Cortex of kidney (tissue), 1 donor: ENCODE measurements around the gene RMDN2.
"Not testable (repeated sequence)": the region's sequence is repeated elsewhere in the genome, so short reads cannot be mapped to it uniquely, and the experiment has no call there.

Experiments
- DNase-seq: peaks from one replicate; lab custom pipeline; 2025; lab: John Stamatoyannopoulos, UW

The RMDN2 gene

DNA sequence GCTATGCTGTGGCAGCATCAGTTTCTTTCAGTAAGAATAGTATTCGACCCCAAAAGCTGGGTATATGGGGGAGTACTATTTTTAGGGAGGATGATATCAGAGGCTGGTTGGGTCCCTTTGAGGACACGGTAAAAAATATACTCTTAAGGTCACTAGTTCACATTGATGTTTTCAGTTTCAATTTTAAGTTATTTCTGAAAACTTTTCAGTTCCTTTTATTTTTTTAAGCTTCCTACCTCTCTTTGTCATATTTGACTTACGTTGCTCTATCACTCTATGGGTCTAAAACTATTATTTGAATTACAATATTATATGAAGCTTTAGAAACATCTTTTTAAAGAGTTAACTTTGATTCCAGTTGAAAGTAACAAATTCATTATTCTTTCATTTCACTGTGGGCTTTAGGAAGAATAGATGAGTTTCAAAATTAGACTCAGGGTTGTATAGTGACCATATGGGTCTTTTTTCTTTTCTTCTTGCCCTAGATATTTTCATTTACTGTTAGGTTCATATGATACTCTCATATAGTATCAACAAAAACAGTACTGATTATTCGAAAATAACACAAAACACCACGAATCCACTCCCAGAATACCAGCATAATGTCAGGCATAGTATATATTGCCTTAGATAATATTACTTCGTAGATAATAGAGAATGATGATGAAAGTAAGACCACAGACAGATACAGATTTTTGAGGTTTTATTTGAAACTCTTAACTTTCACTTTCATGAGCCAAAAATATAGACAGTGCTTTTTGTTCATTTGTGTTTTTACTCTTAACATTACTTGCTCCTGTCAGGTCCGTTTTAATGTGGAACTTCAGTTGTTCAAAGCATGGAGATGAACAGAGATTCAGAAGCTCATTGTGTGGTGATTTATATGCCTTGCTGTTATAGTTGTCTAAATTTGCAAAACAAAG lies 9.8 kb downstream of the RMDN2 start:
- DNase-seq = no peak

DNA sequence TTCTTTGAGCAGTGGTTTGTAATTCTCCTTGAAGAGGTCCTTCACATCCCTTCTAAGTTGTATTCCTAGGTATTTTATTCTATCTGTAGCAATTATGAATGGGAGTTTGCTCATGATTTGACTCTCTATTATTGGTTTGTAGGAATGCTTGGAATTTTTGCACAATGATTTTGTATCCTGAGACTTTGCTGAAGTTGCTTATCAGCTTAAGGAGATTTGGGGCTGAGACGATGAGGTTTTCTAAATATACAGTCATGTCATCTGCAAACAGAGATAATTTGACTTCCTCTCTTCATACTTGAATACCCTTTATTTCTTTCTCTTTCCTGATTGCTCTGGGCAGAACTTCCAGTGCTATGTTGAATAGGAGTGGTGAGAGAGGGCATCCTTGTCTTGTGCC lies 12.5 kb downstream of the RMDN2 start:
- DNase-seq = not testable (repeated sequence)

DNA sequence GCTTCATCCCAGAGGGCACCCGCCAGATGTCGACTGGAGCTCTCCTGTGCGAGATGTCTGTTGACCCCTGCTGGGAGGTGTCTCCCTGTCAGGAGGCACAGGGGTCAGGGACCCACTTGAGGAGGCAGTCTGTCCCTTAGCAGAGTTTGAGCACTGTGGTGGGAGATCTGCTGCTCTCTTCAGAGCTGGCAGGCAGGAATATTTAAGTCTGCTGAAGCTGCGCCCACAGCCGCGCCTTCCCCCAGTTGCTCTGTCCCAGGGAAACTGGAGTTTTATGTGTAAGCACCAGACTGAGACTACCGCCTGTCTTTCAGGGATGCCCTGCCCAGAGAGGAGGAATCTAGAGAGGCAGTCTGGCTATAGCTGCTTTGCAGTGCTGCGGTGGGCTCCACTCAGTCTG lies 16.2 kb downstream of the RMDN2 start:
- not testable (repeated sequence) for DNase-seq

DNA sequence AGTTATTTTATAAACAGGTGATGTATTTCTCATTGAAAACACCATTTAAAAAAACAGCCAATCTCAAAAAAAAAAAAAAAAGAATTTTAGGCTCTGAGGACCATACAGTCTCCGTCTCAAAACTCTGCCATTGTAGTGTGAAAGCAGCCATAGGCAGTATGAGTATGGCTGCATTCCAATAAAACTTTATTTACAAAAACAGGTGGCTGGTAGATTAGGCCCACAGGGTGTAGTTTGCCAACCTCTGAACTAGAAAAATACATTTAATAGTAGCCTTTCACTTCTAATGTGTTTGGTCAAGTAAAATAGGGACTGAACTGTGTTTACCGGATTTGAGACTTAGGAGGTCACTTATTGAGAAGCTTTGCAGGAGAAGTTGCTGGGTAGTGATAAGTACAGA lies 19.2 kb downstream of the RMDN2 start:
- DNase-seq = no peak

DNA sequence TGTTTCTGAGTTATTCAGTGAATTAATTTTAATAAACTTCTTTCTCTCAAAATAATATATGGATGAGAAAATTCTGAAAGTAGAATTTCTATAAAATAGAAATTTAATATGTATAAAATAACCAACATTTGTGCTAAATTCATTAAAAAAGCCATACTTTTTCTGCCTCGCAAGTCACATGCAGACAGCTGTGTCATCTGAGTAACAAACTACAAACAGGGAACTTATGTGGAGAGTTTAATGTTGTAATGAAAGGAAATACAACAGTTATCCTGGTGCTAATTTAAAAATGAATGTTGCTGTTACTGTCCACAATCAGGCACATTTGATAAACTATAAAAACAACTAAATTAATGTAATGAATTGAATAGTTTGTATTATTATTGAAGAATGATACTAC lies 22.2 kb downstream of the RMDN2 start:
- no peak for DNase-seq

DNA sequence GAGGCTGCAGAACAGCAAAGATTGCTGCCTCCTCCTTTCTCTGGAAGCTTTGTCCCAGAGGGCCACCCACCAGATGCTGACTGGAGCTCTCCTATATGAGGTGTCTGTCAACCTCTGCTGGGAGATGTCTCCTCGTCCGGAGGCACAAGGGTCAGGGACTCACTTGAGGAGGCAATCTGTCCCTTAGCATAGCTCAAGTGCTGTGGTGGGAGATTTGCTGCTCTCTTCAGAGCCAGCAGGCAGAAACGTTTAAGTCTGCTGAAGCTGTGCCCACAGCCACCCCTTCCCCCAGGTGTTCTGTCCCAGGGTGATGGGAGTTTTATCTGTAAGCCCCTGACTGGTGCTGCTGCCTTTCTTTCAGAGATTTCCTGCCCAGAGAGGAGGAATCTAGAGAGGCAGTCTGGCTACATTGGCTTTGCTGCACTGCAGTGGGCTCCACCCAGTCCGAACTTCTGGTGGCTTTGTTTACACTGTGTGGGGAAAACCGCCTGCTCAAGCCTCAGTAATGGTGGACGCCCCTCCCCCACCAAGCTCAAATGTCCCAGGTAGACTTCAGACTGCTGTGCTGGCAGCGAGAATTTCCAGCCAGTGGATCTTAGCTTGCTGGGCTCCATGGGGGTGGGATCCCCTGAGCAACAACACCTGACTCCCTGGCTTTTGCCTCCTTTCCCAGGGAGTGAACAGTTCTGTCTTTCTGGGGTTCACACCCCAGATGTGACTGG lies 37.1 kb downstream of the RMDN2 start:
- DNase-seq = not testable (repeated sequence)

DNA sequence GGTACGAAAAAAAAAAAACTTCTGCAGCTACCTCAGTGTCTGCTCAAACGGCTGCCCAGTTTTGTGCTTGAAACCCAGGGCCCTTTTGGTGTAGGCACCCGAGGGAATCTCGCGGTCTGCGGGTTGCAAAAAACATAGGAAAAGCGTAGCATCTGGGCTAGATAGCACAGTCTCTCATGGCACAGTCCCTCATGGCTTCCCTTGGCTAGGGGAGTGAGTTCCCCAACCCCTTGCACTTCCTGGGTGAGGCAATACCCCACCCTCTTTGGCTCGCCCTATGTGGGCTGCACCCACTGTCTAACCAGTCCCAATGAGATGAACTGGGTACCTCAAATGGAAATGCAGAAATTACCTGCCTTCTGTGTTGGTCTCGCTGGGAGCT lies 37.6 kb downstream of the RMDN2 start:
- not testable (repeated sequence) for DNase-seq

DNA sequence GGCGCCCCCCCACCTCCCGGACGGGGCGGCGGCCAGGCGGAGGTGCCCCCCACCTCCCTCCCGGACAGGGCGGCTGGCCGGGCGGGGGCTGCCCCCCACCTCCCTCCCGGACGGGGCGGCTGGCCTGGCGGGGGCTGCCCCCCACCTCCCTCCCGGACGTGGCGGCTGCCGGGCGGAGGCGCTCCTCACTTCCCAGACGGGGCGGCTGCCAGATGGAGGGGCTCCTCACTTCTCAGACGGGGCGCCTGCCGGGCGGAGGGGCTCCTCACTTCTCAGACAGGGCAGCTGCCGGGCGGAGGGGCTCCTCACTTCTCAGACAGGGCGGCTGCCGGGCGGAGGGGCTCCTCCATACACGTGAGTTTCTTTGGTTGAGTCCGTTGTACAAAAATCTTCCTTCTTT lies 38.8 kb downstream of the RMDN2 start:
- DNase-seq = not testable (repeated sequence)

DNA sequence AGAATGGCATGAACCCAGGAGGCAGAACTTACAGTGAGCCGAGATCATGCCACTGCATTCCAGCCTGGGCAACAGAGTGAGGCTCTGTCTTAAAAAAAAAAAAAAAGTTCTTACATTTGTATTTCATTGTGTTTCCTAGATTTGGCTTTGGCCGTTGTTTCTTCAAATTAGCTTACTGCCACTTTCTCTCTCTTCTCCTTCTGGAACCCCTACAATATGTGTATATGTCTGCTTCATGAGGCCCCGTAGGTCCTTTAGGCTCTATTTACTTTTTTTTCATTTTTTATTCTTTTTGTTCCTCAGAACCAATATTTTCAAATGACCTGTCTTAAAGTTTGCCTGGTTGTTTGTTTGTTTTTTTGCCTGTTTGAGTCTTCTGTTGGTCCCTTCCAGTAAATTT lies 41.2 kb downstream of the RMDN2 start:
- DNase-seq = no peak

DNA sequence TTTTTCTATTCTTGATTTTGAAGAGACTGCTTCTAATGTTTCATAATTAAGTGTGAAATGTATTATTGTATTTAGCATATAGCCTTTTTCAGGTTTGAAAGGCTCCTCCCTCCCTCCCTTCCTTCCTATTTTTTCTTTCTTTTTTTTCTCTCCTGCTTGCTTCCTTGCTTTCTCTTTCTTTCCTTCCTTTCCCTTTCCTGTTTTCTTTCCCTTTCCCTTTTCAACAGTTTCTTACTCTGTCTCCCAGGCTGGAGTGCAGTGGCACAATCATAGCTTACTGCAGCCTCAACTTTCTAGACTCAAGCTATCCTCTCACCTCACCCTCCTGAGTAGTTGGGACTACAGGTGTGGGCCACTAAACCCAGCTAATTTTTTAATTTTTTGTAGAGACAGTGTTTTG lies 44.6 kb downstream of the RMDN2 start:
- DNase-seq = no peak

DNA sequence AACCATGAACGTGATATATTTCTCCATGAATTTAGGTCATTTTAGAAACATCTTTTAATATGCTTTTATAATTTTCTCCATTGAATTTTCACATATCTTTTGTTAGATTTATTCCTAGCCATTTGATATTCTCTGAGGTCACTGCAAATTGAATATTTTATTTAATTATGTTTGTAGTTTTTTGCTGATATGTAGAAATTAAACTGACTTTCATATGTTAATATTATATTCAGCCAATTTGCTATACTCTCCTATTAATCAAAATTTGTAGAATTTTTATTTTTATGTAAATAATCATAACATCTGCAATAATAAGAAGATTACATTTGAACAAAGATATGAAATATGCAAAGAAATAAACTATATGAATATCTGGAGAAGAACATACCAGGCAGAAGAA lies 46.9 kb downstream of the RMDN2 start:
- DNase-seq = no peak

DNA sequence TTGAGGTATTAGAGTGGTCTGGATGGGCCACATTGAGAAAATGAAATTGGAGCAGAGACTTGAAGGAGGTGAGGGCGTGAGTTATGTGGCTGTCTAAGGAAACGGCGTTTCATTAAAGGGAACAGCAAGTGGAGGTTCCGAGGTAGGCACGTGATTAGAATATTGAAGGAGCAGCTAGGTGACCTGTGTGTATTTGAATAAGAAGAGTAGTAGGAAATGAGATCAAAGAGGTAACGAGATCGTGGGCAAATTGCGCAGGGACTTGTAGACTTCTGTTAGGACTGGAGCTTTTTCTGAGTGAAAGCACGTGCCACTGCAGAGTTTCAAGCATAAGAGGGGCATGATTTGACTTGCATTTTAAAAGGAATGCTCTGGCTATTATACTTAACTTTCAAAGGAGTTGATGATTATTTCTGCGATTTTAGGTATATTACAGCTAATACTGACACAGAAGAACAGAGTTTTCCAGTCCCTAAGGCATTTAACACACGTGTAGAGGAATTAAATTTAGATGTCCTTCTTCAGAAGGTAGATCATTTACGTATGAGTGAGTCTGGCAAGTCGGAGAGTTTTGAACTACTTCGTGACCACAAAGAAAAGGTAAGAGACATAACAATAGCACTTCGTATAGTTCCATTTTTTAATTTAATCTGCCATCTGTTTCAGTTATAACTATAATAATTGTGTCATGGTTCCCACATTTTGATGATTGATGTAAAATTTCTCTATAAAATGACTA lies 48.7 kb downstream of the RMDN2 start:
- DNase-seq = no peak

DNA sequence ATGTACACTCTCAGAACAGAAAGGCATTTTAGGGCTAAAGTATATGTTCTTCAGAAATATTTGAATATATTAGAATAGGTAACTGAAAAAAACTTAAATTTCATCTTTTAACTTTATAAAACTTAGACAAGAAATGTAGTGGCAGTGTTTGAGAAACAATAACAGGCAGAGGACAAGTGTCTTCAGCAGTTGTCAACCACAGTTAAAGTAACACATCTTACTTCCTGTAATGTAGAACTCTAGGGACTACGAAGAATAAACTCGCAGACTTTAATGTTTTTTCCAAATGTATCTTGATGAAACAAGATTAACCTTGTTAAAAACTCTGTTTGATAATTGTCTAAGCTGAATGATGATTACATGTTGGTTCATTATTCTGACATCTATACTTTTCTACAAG lies 50.7 kb downstream of the RMDN2 start:
- DNase-seq = no peak

DNA sequence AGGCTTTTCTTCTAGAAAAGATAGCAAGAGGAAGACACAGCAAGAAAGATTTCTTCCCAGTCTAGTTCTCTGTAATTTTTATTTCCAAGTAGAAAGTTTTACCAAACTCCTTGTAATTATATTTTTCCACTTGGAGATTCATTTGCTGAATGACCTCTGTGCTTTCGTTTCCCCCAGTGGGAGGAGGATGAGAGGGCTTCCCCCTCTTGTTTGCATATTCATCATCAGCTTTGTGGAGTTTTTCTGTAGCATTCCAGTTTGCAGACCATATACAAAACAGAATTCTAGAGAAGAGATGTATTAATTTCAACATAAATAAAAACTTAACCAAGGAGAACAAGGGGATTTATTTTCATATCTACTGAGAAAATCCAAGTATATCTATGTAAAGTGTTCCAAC lies 51.3 kb downstream of the RMDN2 start:
- DNase-seq = no peak

DNA sequence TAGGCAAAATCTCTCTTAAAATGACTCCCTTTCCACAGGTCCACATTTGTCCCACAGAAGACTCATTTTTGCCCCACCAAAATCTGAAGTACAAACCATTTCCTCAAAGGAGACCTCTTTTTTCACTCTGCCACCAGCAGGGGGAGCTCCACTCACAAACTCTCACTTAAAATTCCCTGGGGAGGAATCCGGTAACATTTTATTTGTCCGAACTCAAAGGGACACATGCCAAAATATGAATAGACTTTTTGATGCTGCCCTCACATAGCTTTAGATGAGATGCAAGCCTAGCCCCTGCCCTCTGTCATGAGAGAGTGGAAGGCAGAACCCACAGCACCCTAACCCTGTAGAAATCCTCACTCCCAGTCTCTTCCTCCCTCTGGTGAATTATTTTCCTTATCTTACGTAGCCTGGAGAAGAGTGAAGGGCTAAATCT lies 57.1 kb downstream of the RMDN2 start:
- no peak for DNase-seq

DNA sequence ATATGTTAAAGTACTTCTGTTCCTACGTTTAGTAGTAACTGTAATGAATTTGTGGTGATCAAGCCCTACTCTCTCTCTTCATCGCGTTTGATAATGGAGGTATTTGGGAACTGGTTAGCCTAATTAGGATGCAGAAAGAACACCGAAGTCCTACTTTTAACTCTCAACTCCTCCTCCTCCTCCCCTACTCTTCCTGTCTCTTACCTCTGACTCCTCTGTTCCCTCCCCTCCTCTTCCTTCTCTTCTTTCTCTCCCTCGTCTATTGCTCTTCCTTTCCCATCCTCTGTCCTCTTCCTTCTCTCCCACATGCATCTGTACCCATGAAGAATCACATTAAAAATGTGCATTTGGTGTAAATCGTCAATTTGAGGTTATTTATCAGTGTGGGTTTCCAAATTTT lies 57.8 kb downstream of the RMDN2 start:
- no peak for DNase-seq

DNA sequence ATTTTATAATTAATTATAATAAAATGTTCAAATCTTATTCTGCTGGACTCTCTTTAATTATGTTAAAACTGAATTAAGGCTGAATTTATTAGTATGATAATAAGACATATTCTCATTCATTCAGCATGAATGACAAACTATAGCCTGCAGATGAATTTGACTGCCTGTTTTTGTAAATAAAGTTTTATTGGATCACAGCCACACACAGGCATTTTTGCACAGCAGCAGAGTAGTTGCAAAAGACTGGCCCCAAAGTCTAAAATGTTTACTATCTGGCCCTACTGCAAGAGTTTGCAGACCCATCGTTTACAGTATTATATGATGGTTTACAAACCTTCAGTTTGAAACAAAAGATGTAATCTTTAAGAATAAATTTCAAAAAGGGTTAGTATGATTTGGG lies 58.6 kb downstream of the RMDN2 start:
- no peak for DNase-seq

DNA sequence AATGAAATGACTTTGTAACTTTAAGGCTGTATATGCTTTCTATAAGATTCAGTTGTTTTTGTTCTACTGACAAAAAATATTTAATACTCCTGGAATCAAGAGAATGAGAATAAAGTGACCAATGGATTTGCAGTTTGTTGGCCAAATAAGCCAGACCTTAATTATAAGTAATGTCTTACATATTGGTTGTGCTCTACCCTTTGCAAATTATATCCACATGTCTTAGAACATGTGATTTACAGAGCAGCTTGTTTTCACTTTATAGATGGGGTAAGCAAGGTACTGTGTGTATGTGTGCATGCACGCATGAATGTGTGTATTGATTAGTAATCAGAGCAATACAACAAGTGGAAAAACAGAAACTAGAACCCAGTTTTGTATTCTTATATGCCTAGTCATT lies 59.1 kb downstream of the RMDN2 start:
- no peak for DNase-seq

DNA sequence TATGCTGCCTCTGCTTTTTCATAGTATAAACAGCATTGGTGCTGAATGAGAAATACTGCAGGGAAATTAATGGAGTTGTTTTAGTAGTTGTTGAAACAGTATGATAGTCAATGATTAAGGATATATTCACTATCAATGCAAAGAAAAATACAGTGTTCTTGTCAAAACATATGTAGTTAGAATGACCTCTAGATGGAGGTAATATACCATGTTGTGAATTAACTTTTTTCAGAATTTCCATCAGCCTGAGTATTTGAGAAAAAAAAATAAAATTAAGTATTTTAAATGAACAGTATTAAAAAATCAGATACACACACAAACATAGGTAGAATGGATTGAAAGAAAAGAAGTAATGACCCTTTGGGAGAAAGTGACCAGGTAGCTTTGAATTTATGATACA lies 59.5 kb downstream of the RMDN2 start:
- no peak for DNase-seq

DNA sequence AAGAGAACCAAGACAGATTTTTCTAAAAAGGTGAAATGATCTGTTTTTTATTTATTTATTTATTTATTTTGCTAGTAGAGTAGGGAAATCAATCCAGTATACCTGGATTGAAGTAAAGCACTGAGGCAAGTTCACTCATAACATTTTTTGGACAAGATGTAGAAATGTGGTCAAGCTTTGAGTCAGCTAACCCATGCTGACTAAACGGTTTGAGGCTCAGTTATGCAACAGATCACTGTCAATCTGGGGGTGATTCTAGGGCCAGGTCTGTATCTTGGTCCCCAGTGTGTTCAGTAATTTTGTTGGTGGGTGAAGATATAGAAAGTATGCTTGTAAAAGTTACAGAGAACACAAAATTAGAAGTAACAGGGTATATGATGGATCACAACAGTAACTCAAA lies 60.2 kb downstream of the RMDN2 start:
- DNase-seq = no peak

DNA sequence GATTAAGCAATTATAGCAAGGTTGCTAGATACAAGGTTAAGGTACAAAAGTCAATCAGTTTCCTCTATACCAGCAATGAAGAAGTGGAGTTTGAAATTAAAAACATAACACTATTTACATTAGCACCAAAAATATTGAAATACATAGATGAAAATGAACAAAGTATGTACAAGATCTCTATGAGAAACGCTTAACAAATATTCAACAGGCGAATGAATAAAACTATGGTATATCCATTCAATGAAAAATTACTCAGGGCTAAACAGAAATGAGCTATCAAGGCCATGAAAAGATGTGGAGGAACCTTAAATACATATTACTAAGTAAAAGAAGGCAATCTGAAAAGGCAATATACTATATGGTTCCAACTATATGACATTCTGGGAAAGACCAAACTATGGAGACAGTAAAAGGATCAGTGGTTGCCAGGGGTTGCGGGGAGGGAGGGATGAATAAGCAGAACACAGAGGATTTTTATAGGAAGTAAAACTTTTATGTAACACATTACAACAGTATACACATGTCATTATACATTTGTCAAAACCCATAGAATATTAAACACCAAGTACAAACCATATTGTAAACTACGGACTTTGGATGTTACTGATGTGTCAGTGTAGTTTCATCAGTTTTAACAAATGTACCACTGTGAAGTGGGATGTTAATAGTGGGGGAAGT lies 62.1 kb downstream of the RMDN2 start:
- DNase-seq = no peak

DNA sequence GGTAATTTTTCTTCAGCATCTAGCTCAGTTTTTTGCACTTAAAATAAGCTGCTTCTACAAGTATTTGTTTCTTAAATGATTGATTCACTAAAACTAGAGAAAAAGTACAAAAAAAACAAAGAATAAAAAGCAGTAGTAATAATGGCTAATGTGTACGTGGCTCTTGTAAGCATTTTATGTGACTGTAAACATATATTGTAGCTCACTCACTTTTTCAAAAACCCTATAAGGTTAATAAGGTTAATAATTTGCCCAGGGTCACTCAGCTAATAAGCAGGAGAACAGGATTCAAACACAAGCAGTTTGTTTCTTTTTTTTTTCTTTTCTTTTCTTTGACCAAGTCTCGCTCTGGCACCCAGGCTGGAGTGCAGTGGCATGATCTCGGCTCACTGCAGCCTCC lies 67.5 kb downstream of the RMDN2 start:
- DNase-seq = no peak
